ENCODE results near the gene SRGAP2C.
"Not testable (repeated sequence)": the region's sequence is repeated elsewhere in the genome, so short reads cannot be mapped to it uniquely, and the experiment has no call there.

DNA sequence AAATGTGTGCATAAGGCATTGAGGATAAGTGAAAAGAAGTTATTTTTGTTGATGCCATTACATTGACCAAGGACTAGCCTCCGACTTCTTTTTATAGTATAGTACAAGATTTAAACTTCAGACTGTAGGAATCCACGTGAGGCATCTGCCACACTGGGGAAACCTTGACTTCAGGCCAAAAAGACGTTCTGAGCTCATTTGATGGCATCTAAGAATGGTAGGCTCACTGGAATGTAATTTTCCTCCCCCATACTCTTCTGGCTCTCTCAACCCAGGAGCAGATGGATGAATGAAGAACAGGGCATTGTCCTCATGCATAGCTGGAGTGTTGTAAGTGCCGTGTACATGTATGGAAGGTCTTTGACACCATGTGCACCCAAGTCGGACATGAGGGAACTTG is 194.0 kb downstream of the SRGAP2C start:
- not testable (repeated sequence) for TF ChIP-seq CTCF, POLR2A (IDR thresholded peaks at IDR 0.05)

Measured in right lobe of liver (tissue), 4 donors.